B cell (primary cell): Measurements from ENCODE around the gene PRPSAP1. TPM values are rescaled to one million over a fixed set of nuclear protein-coding genes. Genes with fewer than 3 reads are reported as not detected.

Experiments used
- ATAC-seq: fragments of 200-7000 bp; cut with Tn5 transposase; one replicate; pipeline ENCODE4 v1.10.0; 2021; ENCODE audit warnings: low read depth, mild to moderate bottlenecking, moderate number of reproducible peaks, moderate library complexity
- CTCF ChIA-PET: fragments of 350-600 bp; sonication (Branson Sonifier 250); formaldehyde crosslinking; loops from one replicate; lab custom pipeline; 2021; ENCODE audit warnings: antibody characterized with exemption, inconsistent platforms; lab: Charles Lee
- POLR2A ChIA-PET: fragments of 350-600 bp; sonication (Branson Sonifier 250); formaldehyde crosslinking; loops from one replicate; lab custom pipeline; 2021; ENCODE audit warnings: antibody characterized with exemption; lab: Charles Lee
- DNase-seq: peaks from one replicate; pipeline ENCODE4 v3.0.0; 2013
- H2AFZ ChIP-seq: 2 replicates; pipeline ENCODE4 v1.6.1; 2012; ENCODE audit warnings: mild to moderate bottlenecking, low read depth, low read length; ENCODE audit not compliant: insufficient read depth, poor library complexity, severe bottlenecking
- H3K27ac ChIP-seq, 2 donors: 1 replicate in 1 of 2; 2 replicates in 1 of 2; pipeline ENCODE4 v1.5.1; 2012 to 2013; ENCODE audit warnings: low read length in 2 of 2, mild to moderate bottlenecking in 2 of 2, moderate library complexity in 1 of 2
- H3K27me3 ChIP-seq, 4 experiments: fragments of 200-600 bp in 1 of 4; sonication (generic) in 1 of 4; replicated peaks in 1 of 4; 1 replicate in 2 of 4; 2 replicates in 2 of 4; pipeline versions ENCODE4 v1.6.1 to v1.7.0; 2013 to 2016; ENCODE audit warnings: low read length in 3 of 4, mild to moderate bottlenecking in 2 of 4, mixed read lengths in 1 of 4, moderate library complexity in 1 of 4; ENCODE audit not compliant: insufficient read depth in 4 of 4, control insufficient read depth in 3 of 4; ENCODE audit errors: control extremely low read depth in 1 of 4
- H3K36me3 ChIP-seq, 2 experiments: replicated peaks in 1 of 2; 1 replicate in 1 of 2; 2 replicates in 1 of 2; pipeline versions ENCODE4 v1.6.1 to v1.7.1; 2013; ENCODE audit warnings: low read length in 1 of 2; ENCODE audit not compliant: insufficient read depth in 2 of 2, control insufficient read depth in 1 of 2; ENCODE audit errors: control extremely low read depth in 1 of 2, extremely low read depth in 1 of 2
- H3K4me1 ChIP-seq, 2 donors: fragments of 200-600 bp in 1 of 2; sonication (generic) in 1 of 2; 1 replicate in 1 of 2; 2 replicates in 1 of 2; pipeline versions ENCODE4 v1.5.1 to v1.6.1; 2013 to 2017; ENCODE audit warnings: low read length in 2 of 2; ENCODE audit not compliant: control insufficient read depth in 2 of 2, insufficient read depth in 2 of 2
- H3K4me2 ChIP-seq: replicated peaks from 2 replicates; pipeline ENCODE3; 2012; ENCODE audit warnings: mild to moderate bottlenecking, low read depth, low read length; ENCODE audit not compliant: poor library complexity, severe bottlenecking
- H3K4me3 ChIP-seq, 5 experiments: fragments of 200-600 bp in 1 of 5; sonication (generic) in 1 of 5; 1 replicate in 3 of 5; 2 replicates in 2 of 5; pipeline versions ENCODE4 v1.5.1 to v1.7.0; 2011 to 2016; ENCODE audit warnings: low read length in 4 of 5, mild to moderate bottlenecking in 4 of 5, low read depth in 2 of 5, control low read depth in 1 of 5, moderate library complexity in 1 of 5; ENCODE audit not compliant: insufficient read depth in 1 of 5; ENCODE audit errors: control extremely low read depth in 1 of 5, extremely low read depth in 1 of 5
- H3K79me2 ChIP-seq: fragments of 200-600 bp; sonication (generic); one replicate; pipeline ENCODE4 v1.6.0; 2016; ENCODE audit warnings: low read length; ENCODE audit not compliant: control insufficient read depth, insufficient read depth
- H3K9ac ChIP-seq: fragments of 200-600 bp; sonication (generic); 2 replicates; pipeline ENCODE4 v1.6.1; 2017; ENCODE audit warnings: mild to moderate bottlenecking, low read length, moderate library complexity
- H3K9me3 ChIP-seq, 3 donors: one replicate each; pipeline versions ENCODE4 v1.6.1 to v1.7.1; 2013; ENCODE audit warnings: low read length in 2 of 3; ENCODE audit not compliant: control insufficient read depth in 2 of 3, insufficient read depth in 1 of 3; ENCODE audit errors: control extremely low read depth in 1 of 3
- H4K20me1 ChIP-seq: 2 replicates; pipeline ENCODE4 v1.6.0; 2012; ENCODE audit warnings: mild to moderate bottlenecking, low read length; ENCODE audit not compliant: insufficient read depth, control insufficient read depth, poor library complexity, severe bottlenecking
- H3K27ac Mint-ChIP-seq: one replicate; pipeline ENCODE4 v1.8.0; 2021; ENCODE audit warnings: mixed read lengths
- H3K27me3 Mint-ChIP-seq: one replicate; pipeline ENCODE4 v1.8.0; 2021; ENCODE audit warnings: mixed read lengths
- H3K4me1 Mint-ChIP-seq: one replicate; pipeline ENCODE4 v1.8.0; 2021; ENCODE audit warnings: mixed read lengths
- H3K4me3 Mint-ChIP-seq: one replicate; pipeline ENCODE4 v1.8.0; 2021; ENCODE audit warnings: mixed read lengths
- H3K9me3 Mint-ChIP-seq: one replicate; pipeline ENCODE4 v1.8.0; 2022; ENCODE audit warnings: mixed read lengths; ENCODE audit not compliant: insufficient read depth
- CTCF ChIP-seq: fragments of 200-600 bp; IDR thresholded peaks from one replicate; pipeline ENCODE4 v1.8.0; 2022; ENCODE audit warnings: antibody characterized with exemption, mild to moderate bottlenecking
- EZH2 ChIP-seq: IDR thresholded peaks from 2 replicates; pipeline ENCODE4 v1.6.1; 2012; ENCODE audit warnings: borderline replicate concordance, low read depth, mild to moderate bottlenecking, moderate library complexity, low read length; ENCODE audit not compliant: insufficient read depth, poor library complexity, severe bottlenecking
- WGBS: methylation state at CpG from one replicate; pipeline ENCODE4 v1.1.5; 2013; ENCODE audit warnings: missing lambda C conversion rate; ENCODE audit not compliant: insufficient coverage; 5-methylcytosine and 5-hydroxymethylcytosine counted together
- intact Hi-C: fragments of 100-400 bp; cut with micrococcal nuclease; formaldehyde crosslinking; loops from one replicate; pipeline ENCODE4 v1.10.0; 2022
- polyA plus RNA-seq: library from polyadenylated mRNA; depleted of rRNA; stranded (reverse); fragments of >200 nt; gene quantifications from 2 replicates; pipeline ENCODE4 v1.2.3, GENCODE V29; 2012
- total RNA-seq, 2 donors: library from RNA; stranded (reverse); fragments of 120-200 nt in 1 of 2; gene quantifications; 1 replicate in 1 of 2; 2 replicates in 1 of 2; pipeline versions ENCODE4 v1.2.3 to v1.2.4, GENCODE V29; 2013 to 2022

PRPSAP1 gene
- total and polyA plus RNA-seq, 2 donors (not counting 1 experiment from before 2014, with no cell fraction given): 45.5 to 61.4 TPM

- H3K4me3 ChIP-seq: no peak overlapping the region
- no peaks in the 10 kb centered on the region for H3K4me1 ChIP-seq
- H3K27me3 ChIP-seq: no peaks in the 10 kb centered on the region
- DNase-seq: no peak
- H3K9me3 Mint-ChIP-seq: no peaks in the 10 kb centered on the region
- H3K27ac Mint-ChIP-seq: no peak overlapping the region
- TF ChIP-seq EZH2 (no peak), CTCF (no peak)
- H3K36me3 ChIP-seq: peaks cover 6 to 7% of the 10 kb centered on the region in 2 experiments
- H3K79me2 ChIP-seq: peaks cover 15% of the 10 kb centered on the region
- ATAC-seq: no peak
- H2AFZ ChIP-seq: no peak overlapping the region
- H3K4me3 Mint-ChIP-seq: no peak overlapping the region
- ChIA-PET CTCF (interaction anchor here (0.6 to 1.0 kb wide), 3 partner anchors 57 to 335 kb away, joined by 3 to 5 read pairs (median 4); no protein-coding TSS in a partner anchor), POLR2A (interaction anchor here (0.7 kb wide), 1 partner anchor 12 kb away, joined by 7 read pairs; no protein-coding TSS in a partner anchor)
- no peaks in the 10 kb centered on the region for H3K27me3 Mint-ChIP-seq
- no peak overlapping the region for H3K9ac ChIP-seq
- WGBS: 100% methylated on average over 1 of the region's 6 CpGs
- no peaks in the 10 kb centered on the region for H4K20me1 ChIP-seq
- no peaks in the 10 kb centered on the region for H3K9me3 ChIP-seq
- no peak overlapping the region for H3K27ac ChIP-seq
- peaks cover 2% of the 10 kb centered on the region for H3K4me1 Mint-ChIP-seq
- intact Hi-C loops: no loop called here
- H3K4me2 ChIP-seq: no peak overlapping the region
Observed at GRCh38 chr17:76341301-76341700, 12.4 kb downstream of the PRPSAP1 start.

- Mint-ChIP-seq H3K4me1 (peaks cover 2% of the 10 kb centered on the region), H3K9me3 (no peaks in the 10 kb centered on the region), H3K4me3 (no peak overlapping the region), H3K27ac (no peak overlapping the region), H3K27me3 (no peaks in the 10 kb centered on the region)
- intact Hi-C loops: no loop called here
- Histone ChIP-seq H3K27me3 (no peaks in the 10 kb centered on the region), H3K36me3 (peaks cover 0 to 1% of the 10 kb centered on the region in 2 experiments), H2AFZ (no peak overlapping the region), H4K20me1 (no peaks in the 10 kb centered on the region), H3K9ac (no peak overlapping the region), H3K79me2 (peaks cover 26% of the 10 kb centered on the region), H3K27ac (no peak overlapping the region), H3K4me1 (no peaks in the 10 kb centered on the region), H3K4me2 (no peak overlapping the region), H3K9me3 (no peaks in the 10 kb centered on the region), H3K4me3 (no peak overlapping the region)
- ChIA-PET CTCF (interaction anchor here (0.6 to 1.2 kb wide), 4 partner anchors 21 to 737 kb away, joined by 3 to 4 read pairs (median 3); no protein-coding TSS in a partner anchor), POLR2A (no interaction called here)
- no peak for TF ChIP-seq EZH2
- TF ChIP-seq CTCF: no peak
- WGBS: 96% methylated on average over 3 of the region's 6 CpGs
- DNase-seq: no peak
- no peak for ATAC-seq
Observed at GRCh38 chr17:76337413-76337777, 16.3 kb downstream of the PRPSAP1 start.
